ENCODE results near the gene POU2F1. TPM values are rescaled to one million over a fixed set of nuclear protein-coding genes. Genes with fewer than 3 reads are reported as not detected.
A peak's percentile ranks its signal among the peaks of the same experiment; 100 is the strongest.

Gene POU2F1
- total RNA-seq, 4 donors from 2014 or later, result 3.8 to 7.3 (median 4.8) TPM

DNA sequence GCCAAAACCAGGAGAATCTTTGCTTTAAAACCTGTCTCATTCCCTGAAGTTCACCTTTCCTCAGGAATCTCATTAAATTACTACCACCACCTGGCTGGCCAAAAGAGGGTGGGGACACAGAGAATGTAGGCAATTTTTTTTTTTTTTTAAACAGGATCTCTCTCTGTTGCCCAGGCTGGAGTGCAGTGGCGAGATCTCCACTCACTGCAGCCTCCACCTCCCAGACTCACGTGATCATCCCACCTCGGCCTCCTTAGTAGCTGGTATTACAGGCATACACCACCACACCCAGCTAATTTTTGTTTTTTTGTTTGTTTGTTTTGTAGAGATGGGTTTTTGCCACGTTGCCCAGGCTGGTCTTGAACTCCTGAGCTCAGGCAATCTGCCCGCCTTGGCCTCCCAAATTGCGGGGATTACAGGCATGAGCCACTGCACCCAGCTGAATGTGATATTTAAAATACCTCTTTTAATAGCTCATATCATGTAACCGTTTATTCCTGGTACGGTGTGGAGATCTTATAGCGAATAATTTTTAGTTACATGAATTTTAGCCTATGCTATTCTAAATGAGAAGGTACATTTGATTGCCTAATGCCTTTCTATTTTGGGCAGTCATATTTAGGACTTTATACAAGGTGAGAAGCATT is 84.5 kb downstream of the POU2F1 start:
- Histone ChIP-seq H3K9me3 (no peaks in the 10 kb centered on the region), H3K36me3 (no peaks in the 10 kb centered on the region), H3K27me3 (no peaks in the 10 kb centered on the region), H3K27ac (peak overlapping the region; percentile 11 to 48 (median 42)), H3K4me3 (no peak overlapping the region), H3K4me1 (peaks cover 5 to 16% of the 10 kb centered on the region in 2 donors)
- intact Hi-C loops (cut with DNase I; ENCODE audit: low total_unique reads) (no loop called here), in situ Hi-C loops (cut with MboI; ENCODE audit: low sequenced_read_pairs in 4 of 4) (no loop called here)
- no peak for ATAC-seq
- TF ChIP-seq, protein P1, sequence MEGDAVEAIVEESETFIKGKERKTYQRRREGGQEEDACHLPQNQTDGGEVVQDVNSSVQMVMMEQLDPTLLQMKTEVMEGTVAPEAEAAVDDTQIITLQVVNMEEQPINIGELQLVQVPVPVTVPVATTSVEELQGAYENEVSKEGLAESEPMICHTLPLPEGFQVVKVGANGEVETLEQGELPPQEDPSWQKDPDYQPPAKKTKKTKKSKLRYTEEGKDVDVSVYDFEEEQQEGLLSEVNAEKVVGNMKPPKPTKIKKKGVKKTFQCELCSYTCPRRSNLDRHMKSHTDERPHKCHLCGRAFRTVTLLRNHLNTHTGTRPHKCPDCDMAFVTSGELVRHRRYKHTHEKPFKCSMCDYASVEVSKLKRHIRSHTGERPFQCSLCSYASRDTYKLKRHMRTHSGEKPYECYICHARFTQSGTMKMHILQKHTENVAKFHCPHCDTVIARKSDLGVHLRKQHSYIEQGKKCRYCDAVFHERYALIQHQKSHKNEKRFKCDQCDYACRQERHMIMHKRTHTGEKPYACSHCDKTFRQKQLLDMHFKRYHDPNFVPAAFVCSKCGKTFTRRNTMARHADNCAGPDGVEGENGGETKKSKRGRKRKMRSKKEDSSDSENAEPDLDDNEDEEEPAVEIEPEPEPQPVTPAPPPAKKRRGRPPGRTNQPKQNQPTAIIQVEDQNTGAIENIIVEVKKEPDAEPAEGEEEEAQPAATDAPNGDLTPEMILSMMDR (IDR thresholded peaks at IDR 0.05 in 4 of 5, conservative IDR thresholded peaks at IDR 0.05 in 1 of 5), result no peak
- no peak for TF ChIP-seq POLR2A (IDR thresholded peaks at IDR 0.05)
- no peak for DNase-seq

DNA sequence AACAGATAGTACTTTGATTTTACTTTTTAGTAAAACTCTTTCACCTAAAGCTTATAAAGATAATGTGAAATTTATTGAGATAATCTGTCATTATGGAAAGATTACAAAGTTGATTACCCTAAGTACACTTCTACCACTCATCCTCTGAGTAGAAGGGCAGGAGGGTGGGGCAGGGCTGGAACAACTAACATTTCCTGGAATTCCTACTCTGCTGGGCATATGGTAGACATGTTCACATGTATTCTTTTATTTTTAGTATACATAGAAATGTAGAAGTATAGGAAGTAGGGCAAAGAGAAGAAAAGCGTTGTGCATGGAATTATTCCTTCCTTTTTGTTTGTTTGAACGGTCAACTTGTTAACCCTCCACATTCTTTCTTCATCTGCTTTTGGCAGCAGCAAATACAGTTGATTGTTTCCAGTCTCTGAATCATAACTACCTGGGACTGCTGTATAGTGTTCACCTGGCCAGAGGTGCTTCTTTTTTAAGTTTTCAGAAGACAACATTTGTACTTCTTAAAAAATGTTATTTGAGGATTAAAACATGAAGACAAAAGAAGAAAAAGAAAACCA is 85.1 kb downstream of the POU2F1 start:
- ATAC-seq (no peak), DNase-seq (no peak)
- TF ChIP-seq POLR2A (IDR thresholded peaks at IDR 0.05), result no peak
- TF ChIP-seq, protein P1 (IDR thresholded peaks at IDR 0.05 in 4 of 5, conservative IDR thresholded peaks at IDR 0.05 in 1 of 5), result no peak
- in situ Hi-C loops (cut with MboI; ENCODE audit: low sequenced_read_pairs in 4 of 4) (no loop called here), intact Hi-C loops (cut with DNase I; ENCODE audit: low total_unique reads) (no loop called here)
- Histone ChIP-seq H3K9me3 (no peaks in the 10 kb centered on the region), H3K27me3 (no peaks in the 10 kb centered on the region), H3K36me3 (no peaks in the 10 kb centered on the region), H3K27ac (peak overlapping the region; percentile 11 to 48 (median 42)), H3K4me3 (no peak overlapping the region), H3K4me1 (peaks cover 5 to 16% of the 10 kb centered on the region in 2 donors)

DNA sequence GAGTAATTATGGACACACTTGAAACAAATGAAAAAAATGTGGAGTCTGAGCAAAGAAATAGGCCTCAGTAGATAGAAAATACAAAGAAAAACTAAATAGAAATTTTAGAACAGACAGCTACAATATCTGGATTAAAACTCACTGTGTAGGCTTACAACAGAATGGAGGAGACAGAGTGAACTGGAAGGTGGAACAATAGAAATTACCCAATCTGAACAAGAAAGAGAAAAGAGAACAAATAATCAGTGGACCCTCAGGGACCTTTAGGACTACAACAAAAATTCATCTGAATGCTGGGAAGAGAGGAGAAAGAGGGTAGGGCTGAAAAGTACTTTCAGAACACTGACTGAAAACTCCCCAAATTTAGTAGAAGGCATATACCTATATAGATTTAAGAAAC is 90.0 kb downstream of the POU2F1 start:
- intact Hi-C loops (cut with DNase I; ENCODE audit: low total_unique reads) (no loop called here), in situ Hi-C loops (cut with MboI; ENCODE audit: low sequenced_read_pairs in 4 of 4) (no loop called here)
- H3K4me3 ChIP-seq, result no peak overlapping the region
- H3K27me3 ChIP-seq, result no peaks in the 10 kb centered on the region
- ATAC-seq (no peak), DNase-seq (no peak)
- peaks cover 0 to 4% of the 10 kb centered on the region in 2 donors for H3K4me1 ChIP-seq
- TF ChIP-seq, protein P1 (IDR thresholded peaks at IDR 0.05 in 4 of 5, conservative IDR thresholded peaks at IDR 0.05 in 1 of 5), result no peak
- no peak for TF ChIP-seq POLR2A (IDR thresholded peaks at IDR 0.05)
- H3K36me3 ChIP-seq, result no peaks in the 10 kb centered on the region
- H3K27ac ChIP-seq, result no peak overlapping the region
- H3K9me3 ChIP-seq, result no peaks in the 10 kb centered on the region

DNA sequence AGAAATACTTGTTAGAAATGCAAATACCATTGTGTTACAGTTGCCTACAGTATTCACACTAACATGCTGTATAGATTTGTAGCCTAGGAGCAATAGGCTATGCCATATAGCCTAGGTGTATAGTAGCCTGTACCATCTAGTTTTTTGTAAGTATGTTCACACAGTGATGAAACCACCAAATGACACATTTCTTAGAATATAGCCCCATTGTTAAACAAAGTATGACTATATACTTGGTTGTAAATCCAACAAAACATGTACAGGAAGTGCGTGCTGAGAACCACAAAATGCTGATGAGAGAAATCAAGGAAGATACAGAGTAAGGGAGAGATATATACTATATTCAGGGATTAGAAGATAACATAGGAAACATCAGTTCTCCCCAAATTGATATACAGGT is 92.2 kb downstream of the POU2F1 start:
- TF ChIP-seq POLR2A (IDR thresholded peaks at IDR 0.05), result no peak
- TF ChIP-seq, protein P1 (IDR thresholded peaks at IDR 0.05 in 4 of 5, conservative IDR thresholded peaks at IDR 0.05 in 1 of 5), result no peak
- intact Hi-C loops (cut with DNase I; ENCODE audit: low total_unique reads), result no loop called here

More for the DNA sequence above, 92.2 kb downstream of the POU2F1 start:
- H3K27ac ChIP-seq, result no peak overlapping the region
- H3K36me3 ChIP-seq, result no peaks in the 10 kb centered on the region
- in situ Hi-C loops (cut with MboI; ENCODE audit: low sequenced_read_pairs in 4 of 4), result no loop called here
- H3K27me3 ChIP-seq, result no peaks in the 10 kb centered on the region
- ATAC-seq (no peak), DNase-seq (no peak)
- H3K4me1 ChIP-seq, result no peaks in the 10 kb centered on the region
- no peak overlapping the region for H3K4me3 ChIP-seq
- H3K9me3 ChIP-seq, result no peaks in the 10 kb centered on the region
